Neural cell (in vitro differentiated cells): ENCODE results near the gene IRF9. TPM values are rescaled to one million over a fixed set of nuclear protein-coding genes. Genes with fewer than 3 reads are reported as not detected.

Source experiments
- H2AFZ ChIP-seq: fragments of 200-600, 300-800 bp; sonication (generic), shearing (Covaris generic); 2 replicates; pipeline ENCODE4 v1.6.0; 2014; ENCODE audit warnings: low read depth, mild to moderate bottlenecking, antibody characterized with exemption, low read length, moderate library complexity
- H3F3A ChIP-seq: fragments of 200-600 bp; shearing (Covaris generic); 2 replicates; pipeline ENCODE4 v1.6.1; 2016; ENCODE audit warnings: mild to moderate bottlenecking, moderate library complexity, mixed read lengths, antibody characterized with exemption, low read length; ENCODE audit not compliant: insufficient read depth, poor library complexity, severe bottlenecking
- H3K27ac ChIP-seq: fragments of 200-600, 300-800 bp; sonication (generic), shearing (Covaris generic); 2 replicates; pipeline ENCODE4 v1.5.1; 2014; ENCODE audit warnings: mild to moderate bottlenecking, low read length, moderate library complexity
- H3K27me3 ChIP-seq: fragments of 300-800, 200-600 bp; sonication (generic), shearing (Covaris generic); 2 replicates; pipeline ENCODE4 v1.6.0; 2014; ENCODE audit warnings: mild to moderate bottlenecking, low read depth, low read length, moderate library complexity; ENCODE audit not compliant: insufficient read depth
- H3K36me3 ChIP-seq: fragments of 300-800, 200-600 bp; sonication (generic), shearing (Covaris generic); 2 replicates; pipeline ENCODE4 v1.5.1; 2014; ENCODE audit warnings: mild to moderate bottlenecking, antibody characterized with exemption, low read length, moderate library complexity; ENCODE audit not compliant: insufficient read depth
- H3K4me2 ChIP-seq: fragments of 300-800, 200-600 bp; sonication (generic), shearing (Covaris generic); 2 replicates; pipeline ENCODE4 v1.6.0; 2014; ENCODE audit warnings: mild to moderate bottlenecking, low read length
- H3K4me3 ChIP-seq: fragments of 300-800, 200-600 bp; sonication (generic), shearing (Covaris generic); 2 replicates; pipeline ENCODE4 v1.5.1; 2014; ENCODE audit warnings: mild to moderate bottlenecking, low read length, moderate library complexity
- H3K79me2 ChIP-seq: fragments of 200-600 bp; shearing (Covaris generic); replicated peaks from 2 replicates; pipeline ENCODE4 v1.6.0; 2014; ENCODE audit warnings: mild to moderate bottlenecking, low read length, moderate library complexity; ENCODE audit not compliant: insufficient read depth
- H3K9ac ChIP-seq: fragments of 300-800, 200-600 bp; sonication (generic), shearing (Covaris generic); 2 replicates; pipeline ENCODE4 v1.6.1; 2016; ENCODE audit warnings: mild to moderate bottlenecking, low read length, mixed read lengths
- H3K9me2 ChIP-seq: fragments of 200-600 bp; shearing (Covaris generic); 2 replicates; pipeline ENCODE4 v1.6.1; 2016; ENCODE audit warnings: mild to moderate bottlenecking, low read length, mixed read lengths; ENCODE audit not compliant: insufficient read depth
- H3K9me3 ChIP-seq: fragments of 200-600, 300-800 bp; sonication (generic), shearing (Covaris generic); 2 replicates; pipeline ENCODE4 v1.6.1; 2016; ENCODE audit warnings: mild to moderate bottlenecking, mixed run types, low read length, moderate library complexity, mixed read lengths
- H4K20me1 ChIP-seq: fragments of 200-600 bp; shearing (Covaris generic); 2 replicates; pipeline ENCODE4 v1.6.1; 2016; ENCODE audit warnings: mild to moderate bottlenecking, mixed run types; ENCODE audit not compliant: insufficient read depth
- CTCF ChIP-seq: fragments of 450-650 bp; IDR thresholded peaks from 2 replicates; pipeline ENCODE4 v1.5.1; 2014; ENCODE audit warnings: antibody characterized with exemption, mild to moderate bottlenecking, moderate library complexity; ENCODE audit not compliant: poor library complexity, severe bottlenecking
- EP300 ChIP-seq: fragments of 450-650 bp; conservative IDR thresholded peaks from 2 replicates; pipeline ENCODE4 v1.6.1; 2014; ENCODE audit warnings: antibody characterized with exemption, mild to moderate bottlenecking, moderate library complexity; ENCODE audit not compliant: poor library complexity, severe bottlenecking
- EZH2 ChIP-seq: fragments of 200-600, 300-800 bp; shearing (Covaris generic), sonication (generic); IDR thresholded peaks from 2 replicates; pipeline ENCODE4 v1.6.1; 2014; ENCODE audit warnings: antibody characterized with exemption, low read length, borderline replicate concordance, mild to moderate bottlenecking; ENCODE audit not compliant: insufficient read depth, poor library complexity, severe bottlenecking
- MXI1 ChIP-seq: fragments of 450-650 bp; conservative IDR thresholded peaks from 2 replicates; pipeline ENCODE4 v1.6.1; 2014; ENCODE audit warnings: antibody characterized with exemption, mild to moderate bottlenecking; ENCODE audit not compliant: poor library complexity, severe bottlenecking
- POLR2AphosphoS5 ChIP-seq: IDR thresholded peaks from 2 replicates; pipeline ENCODE4 v1.6.1; 2012
- RAD21 ChIP-seq: fragments of 450-650 bp; conservative IDR thresholded peaks from 2 replicates; pipeline ENCODE4 v1.6.1; 2014; ENCODE audit warnings: antibody characterized with exemption, mild to moderate bottlenecking, moderate library complexity
- REST ChIP-seq: IDR thresholded peaks from 2 replicates; pipeline ENCODE4 v1.6.1; 2012; ENCODE audit warnings: borderline replicate concordance
- SMC3 ChIP-seq: fragments of 450-650 bp; conservative IDR thresholded peaks from 2 replicates; pipeline ENCODE4 v1.6.1; 2014; ENCODE audit warnings: antibody characterized with exemption, mild to moderate bottlenecking, moderate library complexity; ENCODE audit not compliant: poor library complexity
- TAF1 ChIP-seq: IDR thresholded peaks from 2 replicates; pipeline ENCODE4 v1.6.1; 2012; ENCODE audit warnings: low read depth
- polyA plus RNA-seq: library from polyadenylated mRNA; depleted of rRNA; stranded (reverse); fragments of >200 nt; gene quantifications from 2 replicates; pipeline ENCODE4 v1.2.3, GENCODE V29; 2014

Gene IRF9
- polyA plus RNA-seq, 1 donor from 2014 or later = 19.6 TPM

- TF ChIP-seq RAD21 (no peak), EP300 (no peak), CTCF (no peak), EZH2 (no peak), TAF1 (no peak), MXI1 (no peak), REST (no peak)
- Histone ChIP-seq H3K9ac (no peak overlapping the region), H3K36me3 (no peaks in the 10 kb centered on the region), H3K79me2 (no peaks in the 10 kb centered on the region), H3K9me3 (no peaks in the 10 kb centered on the region), H3K4me3 (no peak overlapping the region), H3K9me2 (no peaks in the 10 kb centered on the region), H3F3A (no peaks in the 10 kb centered on the region), H2AFZ (no peak overlapping the region), H3K27ac (no peak overlapping the region), H3K4me2 (no peak overlapping the region), H4K20me1 (no peaks in the 10 kb centered on the region), H3K27me3 (no peaks in the 10 kb centered on the region)
These were observed 21.2 kb downstream of the IRF9 start for GRCh38 chr14:24182110-24182882.

- TF ChIP-seq MXI1 (no peak), POLR2AphosphoS5 (no peak), REST (no peak), CTCF (no peak), SMC3 (no peak), RAD21 (no peak), EP300 (no peak), EZH2 (no peak), TAF1 (no peak)
- Histone ChIP-seq H3F3A (no peaks in the 10 kb centered on the region), H3K36me3 (no peaks in the 10 kb centered on the region), H4K20me1 (peaks cover 1% of the 10 kb centered on the region), H3K79me2 (no peaks in the 10 kb centered on the region), H2AFZ (no peak overlapping the region), H3K4me2 (no peak overlapping the region), H3K9me2 (no peaks in the 10 kb centered on the region), H3K27ac (no peak overlapping the region), H3K4me3 (no peak overlapping the region), H3K9me3 (no peaks in the 10 kb centered on the region), H3K27me3 (no peaks in the 10 kb centered on the region), H3K9ac (no peak overlapping the region)
These were observed 22.0 kb downstream of the IRF9 start for GRCh38 chr14:24183014-24183481.
